HCT116 (cell line): ENCODE data around the gene VTN. TPM values are rescaled to one million over a fixed set of nuclear protein-coding genes. Genes with fewer than 3 reads are reported as not detected.

ENCODE experiments used
- ATAC-seq: fragments of 200-7000 bp; cut with Tn5 transposase; 2 replicates; pipeline ENCODE4 v1.9.1; 2020; ENCODE audit warnings: mild to moderate bottlenecking, moderate library complexity
- BruUV-seq: library from RNA; stranded (reverse); fragments of 400-500 nt; replicated peaks from 2 replicates; lab custom pipeline; 2021; lab: Mats Ljungman, UMichigan
- CTCF ChIA-PET: fragments of 300-600 bp; sonication (Branson Sonifier 250); formaldehyde crosslinking; loops from one replicate; lab custom pipeline; 2021; ENCODE audit warnings: antibody characterized with exemption; lab: Charles Lee
- POLR2A ChIA-PET: fragments of 300-600, 350-600 bp; sonication (Branson Sonifier 250); formaldehyde crosslinking; loops from one replicate; lab custom pipeline; 2021; ENCODE audit warnings: antibody characterized with exemption; lab: Charles Lee
- RAD21 ChIA-PET, 2 experiments: fragments of 300-600 bp; sonication (Branson Sonifier 250); formaldehyde crosslinking; loops; one replicate each; lab custom pipeline; 2023; ENCODE audit warnings: low total read pairs in 2 of 2; ENCODE audit not compliant: uncharacterized antibody in 2 of 2, unreplicated experiment in 2 of 2, low non-redundant PET in 1 of 2; lab: Charles Lee
- DNase-seq: peaks from one replicate; pipeline ENCODE4 v3.0.0-alpha.2; 2010; ENCODE audit warnings: low read depth, low spot score
- H2AFZ ChIP-seq: fragments of 200-600 bp; shearing (Covaris generic), sonication (generic); 2 replicates; pipeline ENCODE4 v1.6.1; 2017; ENCODE audit warnings: low read depth, mixed run types, mixed read lengths, antibody characterized with exemption, low read length; ENCODE audit not compliant: poor library complexity, severe bottlenecking
- H3K27ac ChIP-seq: 2 replicates; pipeline ENCODE4 v1.5.1; 2012; ENCODE audit warnings: low read depth, low read length
- H3K27me3 ChIP-seq: fragments of 200-600 bp; sonication (generic); 2 replicates; pipeline ENCODE4 v1.6.1; 2016; ENCODE audit warnings: mixed run types, low read length, mixed read lengths; ENCODE audit not compliant: insufficient read depth
- H3K36me3 ChIP-seq, 2 experiments: fragments of 200-500 bp in 1 of 2; fragments of 200-600 bp in 1 of 2; sonication (Bioruptor generic) in 1 of 2; sonication (generic) in 1 of 2; 2 replicates each; pipeline versions ENCODE4 v1.5.1 to v1.6.1; 2014 to 2016; ENCODE audit warnings: low read length in 2 of 2, inconsistent platforms in 1 of 2, mixed read lengths in 1 of 2, mixed run types in 1 of 2; ENCODE audit not compliant: insufficient read depth in 2 of 2, control insufficient read depth in 1 of 2
- H3K4me1 ChIP-seq, 2 experiments: fragments of 200-600 bp in 1 of 2; sonication (generic) in 1 of 2; 2 replicates each; pipeline versions ENCODE4 v1.5.1 to v1.6.1; 2012 to 2017; ENCODE audit warnings: low read length in 2 of 2, inconsistent platforms in 1 of 2, mild to moderate bottlenecking in 1 of 2, mixed read lengths in 1 of 2, mixed run types in 1 of 2, moderate library complexity in 1 of 2; ENCODE audit not compliant: insufficient read depth in 2 of 2, control insufficient read depth in 1 of 2
- H3K4me2 ChIP-seq: fragments of 200-600 bp; sonication (generic); 2 replicates; pipeline ENCODE4 v1.6.1; 2017; ENCODE audit warnings: mixed run types, low read length, mixed read lengths
- H3K4me3 ChIP-seq, 2 experiments: fragments of 200-600 bp in 1 of 2; sonication (generic) in 1 of 2; replicated peaks in 1 of 2; 2 replicates each; pipeline ENCODE4 v1.5.1; 2011 to 2016; ENCODE audit warnings: low read length in 2 of 2, control low read depth in 1 of 2, low read depth in 1 of 2, mild to moderate bottlenecking in 1 of 2, mixed read lengths in 1 of 2, mixed run types in 1 of 2
- H3K79me2 ChIP-seq: fragments of 200-600 bp; sonication (generic); 2 replicates; pipeline ENCODE4 v1.6.1; 2017; ENCODE audit warnings: mild to moderate bottlenecking, mixed run types, low read length, moderate library complexity, mixed read lengths; ENCODE audit not compliant: insufficient read depth
- H3K9ac ChIP-seq: fragments of 200-600 bp; sonication (generic); 2 replicates; pipeline ENCODE4 v1.6.1; 2016; ENCODE audit warnings: low read length, mixed read lengths
- H3K9me2 ChIP-seq: fragments of 200-600 bp; sonication (generic), shearing (Covaris generic); 2 replicates; pipeline ENCODE4 v1.6.1; 2017; ENCODE audit warnings: mixed run types, mild to moderate bottlenecking, moderate library complexity; ENCODE audit not compliant: insufficient read depth
- H3K9me3 ChIP-seq, 2 experiments: fragments of 200-500 bp in 1 of 2; fragments of 200-600 bp in 1 of 2; sonication (Bioruptor generic) in 1 of 2; sonication (generic) in 1 of 2; 2 replicates each; pipeline ENCODE4 v1.6.1; 2014 to 2017; ENCODE audit warnings: low read length in 2 of 2, mixed read lengths in 2 of 2, inconsistent platforms in 1 of 2, low read depth in 1 of 2, mild to moderate bottlenecking in 1 of 2, mixed run types in 1 of 2, moderate library complexity in 1 of 2; ENCODE audit not compliant: control insufficient read depth in 1 of 2, insufficient read depth in 1 of 2
- H4K20me1 ChIP-seq: fragments of 200-600 bp; sonication (generic), shearing (Covaris generic); 2 replicates; pipeline ENCODE4 v1.6.1; 2017; ENCODE audit warnings: mixed run types, mild to moderate bottlenecking, moderate library complexity; ENCODE audit not compliant: insufficient read depth
- CEBPB ChIP-seq: IDR thresholded peaks from 2 replicates; pipeline ENCODE4 v1.6.1; 2012; ENCODE audit warnings: low read depth
- ELF1 ChIP-seq: IDR thresholded peaks from 2 replicates; pipeline ENCODE4 v1.6.1; 2012; ENCODE audit warnings: low read depth, borderline replicate concordance
- EZH2 ChIP-seq: fragments of 200-600 bp; sonication (generic); IDR thresholded peaks from 2 replicates; pipeline ENCODE4 v1.6.1; 2017; ENCODE audit warnings: antibody characterized with exemption, mixed run types
- EZH2phosphoT487 ChIP-seq: fragments of 200-600 bp; IDR thresholded peaks from 2 replicates; pipeline ENCODE4 v1.6.1; 2018; ENCODE audit warnings: antibody characterized with exemption, borderline replicate concordance
- FOSL1 ChIP-seq: IDR thresholded peaks from 2 replicates; pipeline ENCODE4 v1.6.1; 2012; ENCODE audit warnings: low read depth
- JUND ChIP-seq: IDR thresholded peaks from 2 replicates; pipeline ENCODE4 v1.6.1; 2012
- POLR2A ChIP-seq: IDR thresholded peaks from 2 replicates; pipeline ENCODE4 v1.7.0; 2011; ENCODE audit warnings: borderline replicate concordance; ENCODE audit not compliant: insufficient read depth, insufficient read length; ENCODE audit errors: extremely low read depth
- POLR2AphosphoS5 ChIP-seq: IDR thresholded peaks from 2 replicates; pipeline ENCODE4 v1.6.1; 2011; ENCODE audit warnings: mild to moderate bottlenecking, low read depth, low read length, moderate library complexity
- RAD21 ChIP-seq: IDR thresholded peaks from 2 replicates; pipeline ENCODE4 v1.6.1; 2012; ENCODE audit warnings: low read depth, mild to moderate bottlenecking
- SIN3A ChIP-seq: IDR thresholded peaks from 2 replicates; pipeline ENCODE4 v1.6.1; 2012; ENCODE audit warnings: low read depth
- SP1 ChIP-seq: IDR thresholded peaks from 2 replicates; pipeline ENCODE4 v1.6.1; 2012; ENCODE audit warnings: low read depth
- TCF7L2 ChIP-seq: IDR thresholded peaks from 2 replicates; pipeline ENCODE4 v1.7.0; 2011; ENCODE audit warnings: borderline replicate concordance, inconsistent platforms; ENCODE audit not compliant: insufficient read depth, insufficient read length; ENCODE audit errors: extremely low read depth
- ZFX ChIP-seq: fragments of 450-650 bp; IDR thresholded peaks from 2 replicates; pipeline ENCODE4 v1.6.1; 2017
- ZNF274 ChIP-seq: fragments of 200-500 bp; sonication (Bioruptor generic); IDR thresholded peaks from 2 replicates; pipeline ENCODE4 v1.6.1; 2014; ENCODE audit warnings: mild to moderate bottlenecking, low read depth, low read length, inconsistent platforms
- intact Hi-C: fragments of 100-400 bp; cut with micrococcal nuclease; formaldehyde crosslinking; loops from 2 replicates; pipeline ENCODE4 v1.10.0; 2022
- total RNA-seq: library from RNA; stranded (reverse); gene quantifications from one replicate; pipeline ENCODE4 v1.2.1, GENCODE V29; 2021; ENCODE audit not compliant: unreplicated experiment

The VTN gene
- total RNA-seq, 1 experiment from 2014 or later = 1.5 TPM

- Histone ChIP-seq H3K4me3 (no peak overlapping the region), H3K9ac (no peak overlapping the region)
- TF ChIP-seq RAD21 = no peak
- no peak for TF ChIP-seq SP1
- no peak for TF ChIP-seq CEBPB
- TF ChIP-seq EZH2 = no peak
- TF ChIP-seq ELF1 = no peak
- TF ChIP-seq TCF7L2 = no peak
- no peak for TF ChIP-seq ZNF274
- TF ChIP-seq SIN3A = no peak
- no peak for TF ChIP-seq POLR2AphosphoS5
- no peak for TF ChIP-seq FOSL1
Measured at GRCh38 chr17:28385406-28385805, 15.3 kb upstream of the VTN start.

GRCh38 chr17:28385037-28385400, 14.9 kb upstream of the VTN start:
- H3K27me3 ChIP-seq = no peaks in the 10 kb centered on the region
- DNase-seq = no peak
- H3K9me2 ChIP-seq = no peaks in the 10 kb centered on the region
- intact Hi-C loops = no loop called here
- TF ChIP-seq SIN3A = no peak
- TF ChIP-seq ZNF274 = no peak
- TF ChIP-seq EZH2phosphoT487 = no peak
- TF ChIP-seq POLR2A = no peak
- TF ChIP-seq JUND = no peak
- TF ChIP-seq SP1 = no peak
- TF ChIP-seq ZFX = no peak
- ChIA-PET CTCF (no interaction called here), POLR2A (no interaction called here), RAD21 (no interaction called here)
- H3K27ac ChIP-seq = no peak overlapping the region
- no peak overlapping the region for H3K9ac ChIP-seq
- no TSS peak for BruUV-seq
- no peaks in the 10 kb centered on the region for H3K79me2 ChIP-seq
- H3K4me3 ChIP-seq = no peak overlapping the region
- H3K36me3 ChIP-seq = no peaks in the 10 kb centered on the region
- H3K4me1 ChIP-seq = no peaks in the 10 kb centered on the region
- no peak overlapping the region for H2AFZ ChIP-seq
- no peaks in the 10 kb centered on the region for H4K20me1 ChIP-seq
- no peaks in the 10 kb centered on the region for H3K9me3 ChIP-seq
- no peak for ATAC-seq
- no peak overlapping the region for H3K4me2 ChIP-seq

More at GRCh38 chr17:28385406-28385805, 15.3 kb upstream of the VTN start:
- BruUV-seq = no TSS peak
- ATAC-seq (no peak), DNase-seq (no peak)
- Histone ChIP-seq H3K27ac (no peak overlapping the region), H2AFZ (no peak overlapping the region), H3K36me3 (no peaks in the 10 kb centered on the region), H3K9me2 (no peaks in the 10 kb centered on the region), H4K20me1 (no peaks in the 10 kb centered on the region), H3K4me2 (no peak overlapping the region), H3K4me1 (no peaks in the 10 kb centered on the region), H3K9me3 (no peaks in the 10 kb centered on the region), H3K27me3 (no peaks in the 10 kb centered on the region), H3K79me2 (no peaks in the 10 kb centered on the region)
- CTCF ChIA-PET = no interaction called here
- RAD21 ChIA-PET = no interaction called here
- intact Hi-C loops = no loop called here
- POLR2A ChIA-PET = no interaction called here
